Upper lobe of left lung (tissue), 6 donors: Measurements from ENCODE around the gene DDX60. TPM values are rescaled to one million over a fixed set of nuclear protein-coding genes. Genes with fewer than 3 reads are reported as not detected.

Source experiments
- ATAC-seq, 2 donors: fragments of 200-7000 bp; cut with Tn5 transposase; one replicate each; pipeline ENCODE4 v1.9.1; 2022; ENCODE audit warnings: mild to moderate bottlenecking in 2 of 2, moderate library complexity in 2 of 2; ENCODE audit not compliant: low FRiP score in 2 of 2
- DNase-seq, 2 donors: peaks; one replicate each; pipeline ENCODE4 v3.0.0-alpha.2; 2019 to 2020
- H3K27ac ChIP-seq, 4 donors: fragments of 200-600 bp; sonication (generic); one replicate each; pipeline ENCODE4 v1.5.1; 2016 to 2019
- H3K27me3 ChIP-seq, 4 donors: fragments of 200-600 bp; sonication (generic); one replicate each; pipeline ENCODE4 v1.5.1; 2017 to 2019
- H3K36me3 ChIP-seq, 4 donors: fragments of 200-600 bp; sonication (generic); one replicate each; pipeline ENCODE4 v1.5.1; 2016 to 2019
- H3K4me1 ChIP-seq, 4 donors: fragments of 200-600 bp; sonication (generic); one replicate each; pipeline ENCODE4 v1.5.1; 2018 to 2019
- H3K4me3 ChIP-seq, 4 donors: fragments of 200-600 bp; sonication (generic); one replicate each; pipeline ENCODE4 v1.5.1; 2017 to 2019; ENCODE audit warnings: mild to moderate bottlenecking in 2 of 4, moderate library complexity in 1 of 4
- H3K9me3 ChIP-seq, 4 donors: fragments of 200-600 bp; sonication (generic); one replicate each; pipeline ENCODE4 v1.5.1; 2018 to 2019
- CTCF ChIP-seq, 6 experiments: fragments of 450-650 bp in 4 of 6; fragments of 200-600 bp in 2 of 6; sonication (generic) in 2 of 6; IDR thresholded peaks; one replicate each; pipeline ENCODE4 v1.5.1; 2016 to 2019; ENCODE audit warnings: antibody characterized with exemption in 6 of 6
- EP300 ChIP-seq, 4 donors: sonication (generic); formaldehyde crosslinking; IDR thresholded peaks; one replicate each; pipeline ENCODE4 v1.5.1; 2017; ENCODE audit warnings: antibody characterized with exemption in 4 of 4, control low read depth in 2 of 4
- POLR2A ChIP-seq, 4 donors: fragments of 450-650 bp; IDR thresholded peaks; one replicate each; pipeline ENCODE4 v1.5.1; 2016 to 2017; ENCODE audit warnings: antibody characterized with exemption in 4 of 4, mild to moderate bottlenecking in 2 of 4
- POLR2AphosphoS5 ChIP-seq, 2 donors: sonication (generic); formaldehyde crosslinking; IDR thresholded peaks; one replicate each; pipeline ENCODE4 v1.5.1; 2017; ENCODE audit warnings: antibody characterized with exemption in 2 of 2
- WGBS, 2 donors: methylation state at CpG; one replicate each; pipeline ENCODE4 v1.1.5; 2017 to 2018; 5-methylcytosine and 5-hydroxymethylcytosine counted together
- total RNA-seq, 6 donors: library from RNA; depleted of rRNA in 4 of 6; stranded (reverse); fragments of >200 nt in 4 of 6; gene quantifications; one replicate each; pipeline versions ENCODE4 v1.1.0 to v1.2.1, GENCODE V29; 2016 to 2021
- donor health status: DM: no; HTN: no; CAD: no; lungs with moderate emphysema.
- donor health status: DM: no; HTN: yes; CAD: no; lungs with severe emphysema.

DDX60 gene
- total RNA-seq, 6 donors from 2014 or later: 15.7 to 37.5 (median 22.1) TPM

- WGBS, 2 donors: 90 to 91% methylated on average over 2 of the region's 2 CpGs
- H3K36me3 ChIP-seq: peaks cover 0 to 26% (median 12%) of the 10 kb centered on the region in 4 donors
Measured at GRCh38 chr4:168360271-168360670, 41.7 kb upstream of the DDX60 start.

GRCh38 chr4:168357941-168358340, 39.4 kb upstream of the DDX60 start:
- DNase-seq: no peak
- Histone ChIP-seq H3K36me3 (peaks cover 0 to 26% (median 12%) of the 10 kb centered on the region in 4 donors), H3K27ac (no peak overlapping the region), H3K9me3 (no peaks in the 10 kb centered on the region), H3K4me1 (no peaks in the 10 kb centered on the region), H3K27me3 (no peaks in the 10 kb centered on the region), H3K4me3 (no peak overlapping the region)
- WGBS, 2 donors: 49 to 66% methylated on average over 2 of the region's 2 CpGs
- no peak for ATAC-seq
- TF ChIP-seq EP300 (IDR thresholded peaks at IDR 0.05): no peak
- no peak for TF ChIP-seq POLR2AphosphoS5 (IDR thresholded peaks at IDR 0.05)
- no peak for TF ChIP-seq POLR2A (IDR thresholded peaks at IDR 0.05)
- TF ChIP-seq CTCF (IDR thresholded peaks at IDR 0.05): no peak

More at GRCh38 chr4:168360271-168360670, 41.7 kb upstream of the DDX60 start:
- DNase-seq (no peak), ATAC-seq (no peak)
- H3K4me3 ChIP-seq: no peak overlapping the region
- no peak overlapping the region for H3K27ac ChIP-seq
- no peaks in the 10 kb centered on the region for H3K9me3 ChIP-seq
- H3K27me3 ChIP-seq: no peaks in the 10 kb centered on the region
- TF ChIP-seq POLR2AphosphoS5 (IDR thresholded peaks at IDR 0.05) (no peak), CTCF (IDR thresholded peaks at IDR 0.05) (no peak), EP300 (IDR thresholded peaks at IDR 0.05) (no peak), POLR2A (IDR thresholded peaks at IDR 0.05) (no peak)
- H3K4me1 ChIP-seq: no peaks in the 10 kb centered on the region

- no peak for ATAC-seq
- H3K4me3 ChIP-seq: no peak overlapping the region
- WGBS, 2 donors: 78 to 93% methylated on average over 1 of the region's 1 CpG
Measured at GRCh38 chr4:168353746-168354145, 35.2 kb upstream of the DDX60 start.

GRCh38 chr4:168337550-168337940, 19.0 kb upstream of the DDX60 start:
- 71 to 72% methylated on average over 3 of the region's 3 CpGs for WGBS, 2 donors
- no peaks in the 10 kb centered on the region for H3K9me3 ChIP-seq
- ATAC-seq (no peak), DNase-seq (no peak)
- no peaks in the 10 kb centered on the region for H3K36me3 ChIP-seq
- H3K4me1 ChIP-seq: no peaks in the 10 kb centered on the region
- H3K27ac ChIP-seq: no peak overlapping the region
- TF ChIP-seq POLR2A (IDR thresholded peaks at IDR 0.05): no peak
- no peak for TF ChIP-seq POLR2AphosphoS5 (IDR thresholded peaks at IDR 0.05)
- TF ChIP-seq EP300 (IDR thresholded peaks at IDR 0.05): no peak
- TF ChIP-seq CTCF (IDR thresholded peaks at IDR 0.05): no peak
- no peaks in the 10 kb centered on the region for H3K27me3 ChIP-seq
- no peak overlapping the region for H3K4me3 ChIP-seq

More at GRCh38 chr4:168353746-168354145, 35.2 kb upstream of the DDX60 start:
- no peak for TF ChIP-seq POLR2A (IDR thresholded peaks at IDR 0.05)
- no peak for TF ChIP-seq POLR2AphosphoS5 (IDR thresholded peaks at IDR 0.05)
- no peak for TF ChIP-seq CTCF (IDR thresholded peaks at IDR 0.05)
- no peak for TF ChIP-seq EP300 (IDR thresholded peaks at IDR 0.05)
- H3K27me3 ChIP-seq: no peaks in the 10 kb centered on the region
- DNase-seq: no peak
- H3K36me3 ChIP-seq: peaks cover 0 to 6% (median 2%) of the 10 kb centered on the region in 4 donors
- no peak overlapping the region for H3K27ac ChIP-seq
- H3K4me1 ChIP-seq: no peaks in the 10 kb centered on the region
- peaks cover 0 to 10% (median 0%) of the 10 kb centered on the region in 4 donors for H3K9me3 ChIP-seq

- Histone ChIP-seq H3K36me3 (no peaks in the 10 kb centered on the region), H3K4me1 (no peaks in the 10 kb centered on the region), H3K27me3 (no peaks in the 10 kb centered on the region), H3K9me3 (no peaks in the 10 kb centered on the region), H3K27ac (no peak overlapping the region), H3K4me3 (no peak overlapping the region)
- DNase-seq (no peak), ATAC-seq (no peak)
- TF ChIP-seq CTCF (IDR thresholded peaks at IDR 0.05) (no peak), POLR2AphosphoS5 (IDR thresholded peaks at IDR 0.05) (no peak), EP300 (IDR thresholded peaks at IDR 0.05) (no peak), POLR2A (IDR thresholded peaks at IDR 0.05) (no peak)
- WGBS, 2 donors: 75 to 79% methylated on average over 3 of the region's 3 CpGs
Measured at GRCh38 chr4:168336837-168337549, 18.4 kb upstream of the DDX60 start.
